Endodermal cell (in vitro differentiated cells): Measurements from ENCODE around the gene MFNG. TPM values are rescaled to one million over a fixed set of nuclear protein-coding genes. Genes with fewer than 3 reads are reported as not detected.

Source experiments
- DNase-seq: peaks from one replicate; pipeline ENCODE4 v3.0.0-alpha.2; 2017
- H3K27ac ChIP-seq: 2 replicates; pipeline ENCODE4 v1.5.1; 2013; ENCODE audit warnings: mild to moderate bottlenecking, low read depth, low read length, moderate library complexity
- H3K27me3 ChIP-seq: 2 replicates; pipeline ENCODE4 v1.6.1; 2013; ENCODE audit warnings: mild to moderate bottlenecking, low read length, moderate library complexity; ENCODE audit not compliant: insufficient read depth, control insufficient read depth, poor library complexity, severe bottlenecking
- H3K36me3 ChIP-seq: 2 replicates; pipeline ENCODE4 v1.7.0; 2013; ENCODE audit warnings: mild to moderate bottlenecking, low read length, moderate library complexity; ENCODE audit not compliant: control insufficient read depth, insufficient read depth
- H3K4me1 ChIP-seq: one replicate; pipeline ENCODE4 v1.7.0; 2013; ENCODE audit warnings: low read length; ENCODE audit not compliant: control insufficient read depth, insufficient read depth
- H3K4me3 ChIP-seq: 2 replicates; pipeline ENCODE4 v1.5.1; 2013; ENCODE audit warnings: mild to moderate bottlenecking, low read length, moderate library complexity
- H3K9ac ChIP-seq: 2 replicates; pipeline ENCODE4 v1.6.1; 2013; ENCODE audit warnings: mild to moderate bottlenecking, low read length, moderate library complexity; ENCODE audit not compliant: poor library complexity, severe bottlenecking; ENCODE audit errors: extremely low read depth
- H3K9me3 ChIP-seq: 2 replicates; pipeline ENCODE4 v1.6.1; 2013; ENCODE audit warnings: mild to moderate bottlenecking, low read length, moderate library complexity; ENCODE audit not compliant: control insufficient read depth
- H3K27ac Mint-ChIP-seq: 2 replicates; pipeline ENCODE4 v1.8.0; 2020; ENCODE audit warnings: mixed read lengths
- H3K27me3 Mint-ChIP-seq: 2 replicates; pipeline ENCODE4 v1.8.0; 2021; ENCODE audit warnings: mild to moderate bottlenecking, mixed read lengths; ENCODE audit not compliant: insufficient read depth
- H3K36me3 Mint-ChIP-seq: 2 replicates; pipeline ENCODE4 v1.8.0; 2020; ENCODE audit warnings: low read depth, mixed read lengths
- H3K4me1 Mint-ChIP-seq: 2 replicates; pipeline ENCODE4 v1.8.0; 2020; ENCODE audit warnings: mixed read lengths
- H3K4me3 Mint-ChIP-seq: 2 replicates; pipeline ENCODE4 v1.8.0; 2020; ENCODE audit warnings: mild to moderate bottlenecking, moderate library complexity, mixed read lengths
- H3K9me3 Mint-ChIP-seq: 2 replicates; pipeline ENCODE4 v1.8.0; 2020; ENCODE audit warnings: mild to moderate bottlenecking, mixed read lengths
- WGBS, 2 experiments: methylation state at CpG; one replicate each; pipeline versions ENCODE4 v1.1.5 to v1.1.7; 2013; ENCODE audit warnings: missing lambda C conversion rate in 2 of 2, mixed read lengths in 1 of 2; ENCODE audit not compliant: insufficient coverage in 1 of 2, insufficient read length in 1 of 2; 5-methylcytosine and 5-hydroxymethylcytosine counted together
- total RNA-seq, 2 donors: library from RNA; stranded (reverse); fragmentation: NEBNext Ultra II Directional in 1 of 2; extraction: Animal tissue kit (Norgen Biotek cat#: 25700) in 1 of 2; gene quantifications; 2 replicates in 1 of 2; 3 replicates in 1 of 2; pipeline ENCODE4 v1.2.1, GENCODE V29; 2021
- TF ChIP-seq, protein P1 (sequence below): fragments of 200-600 bp; sonication (generic); conservative IDR thresholded peaks from 2 replicates; pipeline ENCODE4 v1.5.0; 2021; ENCODE audit warnings: antibody characterized with exemption, mild to moderate bottlenecking

Gene MFNG
- total RNA-seq, 2 donors from 2014 or later = 1.9 to 6.6 TPM

DNA sequence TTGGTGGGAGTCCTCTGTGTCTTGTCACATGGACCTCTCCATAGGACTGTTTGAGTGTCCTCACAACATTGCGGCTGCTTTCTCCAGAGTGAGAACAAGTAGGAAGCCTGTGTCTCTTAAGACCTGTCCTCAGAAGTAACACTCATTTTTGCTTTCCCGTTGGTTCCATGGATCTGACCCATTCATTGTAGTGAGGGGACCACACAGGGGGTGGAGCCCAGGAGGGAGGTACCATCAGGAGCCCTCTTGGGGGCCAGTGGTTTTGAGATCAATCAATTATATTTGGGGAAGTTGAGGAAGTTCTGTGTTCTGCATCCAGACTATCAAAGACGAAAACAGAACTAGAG, 53.5 kb downstream of the MFNG start:
- Histone ChIP-seq H3K27ac (no peak overlapping the region), H3K9ac (no peak overlapping the region), H3K4me1 (no peaks in the 10 kb centered on the region), H3K4me3 (no peak overlapping the region), H3K36me3 (no peaks in the 10 kb centered on the region), H3K27me3 (peaks cover 14% of the 10 kb centered on the region), H3K9me3 (no peaks in the 10 kb centered on the region)
- Mint-ChIP-seq H3K4me1 (no peaks in the 10 kb centered on the region), H3K4me3 (no peak overlapping the region), H3K27ac (no peak overlapping the region), H3K27me3 (peaks cover 21% of the 10 kb centered on the region), H3K36me3 (no peaks in the 10 kb centered on the region), H3K9me3 (peaks cover 1% of the 10 kb centered on the region)
- TF ChIP-seq, protein P1, sequence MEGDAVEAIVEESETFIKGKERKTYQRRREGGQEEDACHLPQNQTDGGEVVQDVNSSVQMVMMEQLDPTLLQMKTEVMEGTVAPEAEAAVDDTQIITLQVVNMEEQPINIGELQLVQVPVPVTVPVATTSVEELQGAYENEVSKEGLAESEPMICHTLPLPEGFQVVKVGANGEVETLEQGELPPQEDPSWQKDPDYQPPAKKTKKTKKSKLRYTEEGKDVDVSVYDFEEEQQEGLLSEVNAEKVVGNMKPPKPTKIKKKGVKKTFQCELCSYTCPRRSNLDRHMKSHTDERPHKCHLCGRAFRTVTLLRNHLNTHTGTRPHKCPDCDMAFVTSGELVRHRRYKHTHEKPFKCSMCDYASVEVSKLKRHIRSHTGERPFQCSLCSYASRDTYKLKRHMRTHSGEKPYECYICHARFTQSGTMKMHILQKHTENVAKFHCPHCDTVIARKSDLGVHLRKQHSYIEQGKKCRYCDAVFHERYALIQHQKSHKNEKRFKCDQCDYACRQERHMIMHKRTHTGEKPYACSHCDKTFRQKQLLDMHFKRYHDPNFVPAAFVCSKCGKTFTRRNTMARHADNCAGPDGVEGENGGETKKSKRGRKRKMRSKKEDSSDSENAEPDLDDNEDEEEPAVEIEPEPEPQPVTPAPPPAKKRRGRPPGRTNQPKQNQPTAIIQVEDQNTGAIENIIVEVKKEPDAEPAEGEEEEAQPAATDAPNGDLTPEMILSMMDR = no peak
- WGBS, 2 experiments = 91 to 92% methylated on average over 3 of the region's 3 CpGs
- peak; percentile 21 for DNase-seq

- WGBS, 2 experiments = 83 to 88% methylated on average over 6 to 13 of the region's 14 CpGs
- Histone ChIP-seq H3K36me3 (no peaks in the 10 kb centered on the region), H3K27me3 (peaks cover 21% of the 10 kb centered on the region), H3K4me3 (no peak overlapping the region), H3K9ac (no peak overlapping the region), H3K9me3 (no peaks in the 10 kb centered on the region), H3K27ac (no peak overlapping the region), H3K4me1 (no peaks in the 10 kb centered on the region)
- DNase-seq = peak; percentile 29
- TF ChIP-seq, protein P1 = no peak
- H3K36me3 Mint-ChIP-seq = no peaks in the 10 kb centered on the region
- no peaks in the 10 kb centered on the region for H3K4me1 Mint-ChIP-seq
- no peak overlapping the region for H3K27ac Mint-ChIP-seq
- no peak overlapping the region for H3K4me3 Mint-ChIP-seq
- peaks cover 1% of the 10 kb centered on the region for H3K9me3 Mint-ChIP-seq
- peaks cover 23% of the 10 kb centered on the region for H3K27me3 Mint-ChIP-seq
Observed at GRCh38 chr22:37431801-37432707, 54.1 kb downstream of the MFNG start.

- Mint-ChIP-seq H3K36me3 (no peaks in the 10 kb centered on the region), H3K4me1 (no peaks in the 10 kb centered on the region), H3K9me3 (peaks cover 1% of the 10 kb centered on the region), H3K27me3 (peaks cover 30% of the 10 kb centered on the region), H3K27ac (no peak overlapping the region), H3K4me3 (no peak overlapping the region)
- no peaks in the 10 kb centered on the region for H3K9me3 ChIP-seq
- TF ChIP-seq, protein P1 = no peak
- H3K4me1 ChIP-seq = no peaks in the 10 kb centered on the region
- no peak overlapping the region for H3K4me3 ChIP-seq
- H3K27ac ChIP-seq = no peak overlapping the region
- peak; percentile 13 for DNase-seq
- H3K36me3 ChIP-seq = no peaks in the 10 kb centered on the region
- 85 to 92% methylated on average over 8 to 9 of the region's 9 CpGs for WGBS, 2 experiments
- H3K27me3 ChIP-seq = peaks cover 28% of the 10 kb centered on the region
- no peak overlapping the region for H3K9ac ChIP-seq
Observed at GRCh38 chr22:37431366-37431765, 54.8 kb downstream of the MFNG start.
